SK-N-SH treated with all-trans-retinoic acid at 6 μM for 48 hours (cell line): Measurements from ENCODE around the gene RAB31.

Experiments used
- ATAC-seq: fragments of 200-7000 bp; cut with Tn5 transposase; 3 replicates; pipeline ENCODE4 v1.9.1; 2020; ENCODE audit warnings: mild to moderate bottlenecking, moderate library complexity
- ARNTL ChIP-seq: fragments of 450-650 bp; formaldehyde crosslinking; IDR thresholded peaks from 2 replicates; pipeline ENCODE4 v1.5.0; 2020; ENCODE audit warnings: low read depth, mild to moderate bottlenecking, moderate library complexity, borderline replicate concordance
- BACH2 ChIP-seq: fragments of 250-450 bp; sonication (Bioruptor Pico); IDR thresholded peaks from 2 replicates; pipeline ENCODE4 v1.9.0; 2021; ENCODE audit warnings: mild to moderate bottlenecking, borderline replicate concordance
- CREB5 ChIP-seq: fragments of 250-450 bp; sonication (Bioruptor Pico); IDR thresholded peaks from 2 replicates; pipeline ENCODE4 v1.5.1; 2020; ENCODE audit warnings: low read depth, mild to moderate bottlenecking, moderate library complexity
- CSDC2 ChIP-seq: fragments of 250-450 bp; sonication (Bioruptor Pico); IDR thresholded peaks from 2 replicates; pipeline ENCODE4 v1.5.0; 2020; ENCODE audit warnings: mild to moderate bottlenecking, moderate library complexity
- CSRNP3 ChIP-seq: fragments of 250-450 bp; sonication (Bioruptor Pico); IDR thresholded peaks from 2 replicates; pipeline ENCODE4 v1.5.1; 2021; ENCODE audit warnings: mild to moderate bottlenecking, moderate library complexity
- ESRRG ChIP-seq: fragments of 250-450 bp; sonication (Bioruptor Pico); IDR thresholded peaks from 2 replicates; pipeline ENCODE4 v1.6.1; 2021; ENCODE audit warnings: mild to moderate bottlenecking
- GLIS3 ChIP-seq: fragments of 250-450 bp; sonication (Bioruptor Pico); IDR thresholded peaks from 2 replicates; pipeline ENCODE4 v1.5.0; 2020; ENCODE audit warnings: mild to moderate bottlenecking, moderate library complexity
- ISL1 ChIP-seq: fragments of 250-450 bp; sonication (Bioruptor Pico); IDR thresholded peaks from 2 replicates; pipeline ENCODE4 v2.1.2; 2022; ENCODE audit warnings: mild to moderate bottlenecking, moderate library complexity
- PATZ1 ChIP-seq: fragments of 250-450 bp; sonication (Bioruptor Pico); IDR thresholded peaks from 2 replicates; pipeline ENCODE4 v1.8.0; 2020; ENCODE audit warnings: mild to moderate bottlenecking, moderate library complexity, borderline replicate concordance
- POU6F1 ChIP-seq: fragments of 250-450 bp; sonication (Bioruptor Pico); IDR thresholded peaks from 2 replicates; pipeline ENCODE4 v1.8.0; 2021; ENCODE audit warnings: low read depth, mild to moderate bottlenecking, moderate library complexity, borderline replicate concordance
- PPARA ChIP-seq: fragments of 250-450 bp; sonication (Bioruptor Pico); IDR thresholded peaks from 2 replicates; pipeline ENCODE4 v1.5.0; 2020; ENCODE audit warnings: mild to moderate bottlenecking, borderline replicate concordance
- RARB ChIP-seq: fragments of 250-450 bp; sonication (Bioruptor Pico); IDR thresholded peaks from 2 replicates; pipeline ENCODE4 v1.8.0; 2021; ENCODE audit warnings: mild to moderate bottlenecking, moderate library complexity
- SNAI2 ChIP-seq: fragments of 250-450 bp; sonication (Bioruptor Pico); IDR thresholded peaks from 2 replicates; pipeline ENCODE4 v1.5.0; 2020; ENCODE audit warnings: mild to moderate bottlenecking, moderate library complexity
- TCF4 ChIP-seq: fragments of 250-450 bp; sonication (Bioruptor Pico); IDR thresholded peaks from 2 replicates; pipeline ENCODE4 v1.8.0; 2021; ENCODE audit warnings: mild to moderate bottlenecking, moderate library complexity, borderline replicate concordance
- TSHZ2 ChIP-seq: fragments of 250-450 bp; sonication (Bioruptor Pico); IDR thresholded peaks from 2 replicates; pipeline ENCODE4 v1.5.0; 2020; ENCODE audit warnings: mild to moderate bottlenecking, moderate library complexity
- ZC3H10 ChIP-seq: fragments of 250-450 bp; sonication (Bioruptor Pico); IDR thresholded peaks from 2 replicates; pipeline ENCODE4 v1.5.1; 2021; ENCODE audit warnings: mild to moderate bottlenecking, moderate library complexity
- ZNF565 ChIP-seq: fragments of 450-650 bp; formaldehyde crosslinking; conservative IDR thresholded peaks from 2 replicates; pipeline ENCODE4 v1.5.0; 2020; ENCODE audit warnings: low read depth, mild to moderate bottlenecking, moderate library complexity
- ZNF70 ChIP-seq: fragments of 450-650 bp; formaldehyde crosslinking; IDR thresholded peaks from 2 replicates; pipeline ENCODE4 v1.5.0; 2020; ENCODE audit warnings: mild to moderate bottlenecking, moderate library complexity
- ZNF8 ChIP-seq: fragments of 450-650 bp; formaldehyde crosslinking; IDR thresholded peaks from 2 replicates; pipeline ENCODE4 v1.5.0; 2020; ENCODE audit warnings: mild to moderate bottlenecking, moderate library complexity

The RAB31 gene

GRCh38 chr18:9724797-9725585 lies 16.9 kb downstream of the RAB31 start (continued):
- no peak for TF ChIP-seq PATZ1 (CRISPR knock-in tag)

- TF ChIP-seq SNAI2 (CRISPR knock-in tag) (no peak), CSDC2 (CRISPR knock-in tag) (no peak), TSHZ2 (no peak), CSRNP3 (CRISPR knock-in tag) (no peak), ZNF565 (no peak), RARB (CRISPR knock-in tag) (no peak), ESRRG (CRISPR knock-in tag) (no peak), ZNF70 (CRISPR knock-in tag) (no peak), ISL1 (CRISPR knock-in tag) (no peak), PPARA (CRISPR knock-in tag) (no peak), ZC3H10 (CRISPR knock-in tag) (no peak), CREB5 (CRISPR knock-in tag) (no peak), GLIS3 (CRISPR knock-in tag) (no peak), PATZ1 (CRISPR knock-in tag) (no peak), TCF4 (CRISPR knock-in tag) (no peak)
- TF ChIP-seq, all 23 proteins: peak for 0
- no peak for ATAC-seq
Measured at GRCh38 chr18:9726175-9726574, 18.1 kb downstream of the RAB31 start.

GRCh38 chr18:9726936-9727335 lies 18.8 kb downstream of the RAB31 start:
- ATAC-seq: no peak
- TF ChIP-seq ZNF565: no peak
- TF ChIP-seq ZC3H10 (CRISPR knock-in tag): no peak
- no peak for TF ChIP-seq TCF4 (CRISPR knock-in tag)
- no peak for TF ChIP-seq ARNTL
- TF ChIP-seq SNAI2 (CRISPR knock-in tag): no peak
- no peak for TF ChIP-seq ISL1 (CRISPR knock-in tag)
- TF ChIP-seq PATZ1 (CRISPR knock-in tag): no peak
- no peak for TF ChIP-seq ESRRG (CRISPR knock-in tag)
- TF ChIP-seq TSHZ2: no peak
- no peak for TF ChIP-seq ZNF8
- TF ChIP-seq BACH2 (CRISPR knock-in tag): no peak
- TF ChIP-seq PPARA (CRISPR knock-in tag): no peak
- TF ChIP-seq GLIS3 (CRISPR knock-in tag): no peak
- TF ChIP-seq POU6F1 (CRISPR knock-in tag): no peak
